Naive thymus-derived CD8-positive, alpha-beta T cell (primary cell): Measurements from ENCODE around the gene BACE1. TPM values are rescaled to one million over a fixed set of nuclear protein-coding genes. Genes with fewer than 3 reads are reported as not detected.

Experiments
- ATAC-seq, 2 donors: fragments of 150-1000 bp; cut with Tn5 transposase in 1 of 2; sonication (Bioruptor Pico), chemical (Tn5 transposase) in 1 of 2; 1 replicate in 1 of 2; 2 replicates in 1 of 2; pipeline ENCODE4 v1.10.0; 2021; ENCODE audit warnings: mild to moderate bottlenecking in 2 of 2, moderate library complexity in 2 of 2
- POLR2A ChIA-PET: fragments of 350-600 bp; sonication (Branson Sonifier 250); formaldehyde crosslinking; loops from one replicate; lab custom pipeline; 2021; ENCODE audit warnings: antibody characterized with exemption; lab: Charles Lee
- DNase-seq, 10 donors: peaks; one replicate each; pipeline versions ENCODE4 v3.0.0 to v3.0.0-alpha.2; 2020 to 2022
- H3K27ac Mint-ChIP-seq, 10 donors: one replicate each; pipeline ENCODE4 v1.8.0; 2020 to 2022; ENCODE audit warnings: mild to moderate bottlenecking in 10 of 10, mixed read lengths in 10 of 10, moderate library complexity in 4 of 10, inconsistent platforms in 1 of 10
- H3K27me3 Mint-ChIP-seq, 5 donors: one replicate each; pipeline ENCODE4 v1.8.0; 2021 to 2022; ENCODE audit warnings: mixed read lengths in 5 of 5
- H3K36me3 Mint-ChIP-seq, 3 donors: one replicate each; pipeline ENCODE4 v1.8.0; 2020 to 2022; ENCODE audit warnings: mixed read lengths in 3 of 3, mild to moderate bottlenecking in 2 of 3, inconsistent platforms in 1 of 3
- H3K4me1 Mint-ChIP-seq, 4 donors: one replicate each; pipeline ENCODE4 v1.8.0; 2021 to 2022; ENCODE audit warnings: mixed read lengths in 4 of 4
- H3K4me3 Mint-ChIP-seq, 10 donors: one replicate each; pipeline ENCODE4 v1.8.0; 2020 to 2022; ENCODE audit warnings: mild to moderate bottlenecking in 10 of 10, mixed read lengths in 10 of 10, moderate library complexity in 6 of 10, inconsistent platforms in 1 of 10
- H3K9me3 Mint-ChIP-seq, 9 donors: one replicate each; pipeline ENCODE4 v1.8.0; 2020 to 2022; ENCODE audit warnings: mixed read lengths in 9 of 9, mild to moderate bottlenecking in 3 of 9, inconsistent platforms in 1 of 9, moderate library complexity in 1 of 9
- polyA plus RNA-seq, 3 donors: library from polyadenylated mRNA; unstranded; fragments of 300-500 nt; fragmentation: Illumina TruSeq; gene quantifications; one replicate each; pipeline ENCODE4 v1.2.3, GENCODE V29; 2021
- total RNA-seq, 8 experiments: library from RNA in 2 of 8; stranded (reverse) in 2 of 8; gene quantifications; one replicate each; pipeline ENCODE4 v1.2.3 and lab custom pipeline; 2021 to 2026

Gene BACE1
- total RNA-seq: under 1 TPM; 0.25 to 0.29 TPM
- polyA plus RNA-seq: under 1 TPM in 2 of 3 donors, not detected in 1; 0.08 to 0.41 TPM
- 0 to 0.67 (median 0.08) reads per million in 6 experiments for total RNA-seq (lab: John Stamatoyannopoulos, UW)

GRCh38 chr11:117316197-117316961 lies at the start of gene BACE1:
BACE1 (minus strand) TSS chr11:117316256; CDS start chr11:117315795, 461 bp downstream.
- peaks cover 16 to 48% (median 25%) of the 10 kb centered on the region in 5 donors for H3K27me3 Mint-ChIP-seq
- DNase-seq: peak in 2 of 10 donors; percentile 8 to 12
- peaks cover 4 to 20% (median 11%) of the 10 kb centered on the region in 4 donors for H3K4me1 Mint-ChIP-seq
- peak within 1 kb of the TSS in 5 of 10 donors; percentile 2 to 67 (median 27) for H3K27ac Mint-ChIP-seq
- peak within 1 kb of the TSS; percentile 53 to 87 (median 84) for H3K4me3 Mint-ChIP-seq
- peak; percentile 36 to 41 for ATAC-seq
- H3K36me3 Mint-ChIP-seq: no peaks in the 10 kb centered on the region
- POLR2A ChIA-PET: interaction anchor here (0.6 kb wide), 1 partner anchor 81 kb away, joined by 3 read pairs; no protein-coding TSS in a partner anchor
- no peaks in the 10 kb centered on the region for H3K9me3 Mint-ChIP-seq

DNA sequence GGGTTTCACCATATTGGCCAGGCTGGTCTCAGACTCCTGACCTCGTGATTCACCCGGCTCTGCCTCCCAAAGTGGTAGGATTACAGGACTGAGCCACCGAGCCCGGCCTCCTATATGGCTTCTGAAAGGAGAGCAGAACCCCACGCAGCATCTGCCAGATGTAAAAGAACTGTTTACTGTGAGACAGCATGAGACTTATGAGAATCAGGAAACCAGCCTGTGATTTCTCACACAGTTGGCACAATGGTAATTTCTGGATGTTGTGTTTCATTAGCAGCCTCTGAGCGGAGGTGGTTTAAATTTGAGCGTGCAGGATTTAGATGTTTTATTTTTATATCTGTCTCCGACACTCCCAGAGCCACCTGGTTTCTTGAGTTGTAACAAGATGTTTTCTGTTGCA lies 45.4 kb upstream of the BACE1 start:
- ATAC-seq: no peak
- Mint-ChIP-seq H3K36me3 (peaks cover 14 to 82% (median 48%) of the 10 kb centered on the region in 3 donors), H3K27me3 (no peaks in the 10 kb centered on the region)

DNA sequence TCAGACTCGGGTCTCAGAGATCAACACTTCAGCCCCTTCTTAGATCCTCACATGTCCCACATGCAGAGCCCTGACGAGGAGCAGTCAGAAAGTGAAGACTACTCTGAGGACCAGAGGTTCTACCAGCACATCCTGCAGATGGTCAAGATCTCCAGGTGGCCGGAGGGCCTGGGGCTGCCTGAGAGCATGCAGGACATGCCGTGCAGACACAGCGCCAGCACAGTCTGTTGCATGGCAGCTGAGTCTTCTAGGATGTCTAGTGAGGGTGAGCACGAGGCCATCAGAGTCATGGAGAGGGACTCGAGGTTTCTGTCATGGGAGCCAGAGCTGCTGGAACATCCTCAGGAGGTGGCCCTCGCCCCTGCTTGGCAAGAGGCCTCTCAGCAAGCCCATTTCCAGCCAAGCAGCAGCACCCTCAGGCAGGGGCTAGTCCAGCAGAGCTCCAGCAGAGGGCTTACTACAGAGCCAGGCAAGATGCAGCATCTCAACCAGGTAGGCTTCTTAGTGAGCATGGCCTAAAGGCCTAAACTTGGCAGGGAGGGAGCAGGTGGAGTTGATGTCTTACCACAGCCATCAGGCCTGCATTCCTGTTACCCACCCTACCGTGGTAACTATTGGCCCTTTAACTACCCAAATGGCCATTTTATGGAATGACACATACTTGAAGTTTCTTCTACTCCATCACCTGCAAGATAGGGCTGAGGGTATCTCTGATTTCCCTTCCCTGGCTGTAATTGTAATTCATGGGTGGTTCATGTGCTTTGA lies 40.3 kb upstream of the BACE1 start:
- no peaks in the 10 kb centered on the region for H3K27me3 Mint-ChIP-seq
- peaks cover 7 to 72% (median 31%) of the 10 kb centered on the region in 3 donors for H3K36me3 Mint-ChIP-seq
- peak overlapping the region in 1 of 10 donors; percentile 47 for H3K27ac Mint-ChIP-seq
- peaks cover 0 to 4% (median 0%) of the 10 kb centered on the region in 4 donors for H3K4me1 Mint-ChIP-seq
- H3K4me3 Mint-ChIP-seq: no peak overlapping the region
- DNase-seq (no peak), ATAC-seq (no peak)
- no peaks in the 10 kb centered on the region for H3K9me3 Mint-ChIP-seq
- POLR2A ChIA-PET: no interaction called here

More for the DNA sequence above, 45.4 kb upstream of the BACE1 start:
- Mint-ChIP-seq H3K4me3 (no peak overlapping the region), H3K4me1 (no peaks in the 10 kb centered on the region), H3K27ac (no peak overlapping the region), H3K9me3 (no peaks in the 10 kb centered on the region)
- POLR2A ChIA-PET: no interaction called here
- no peak for DNase-seq

- Mint-ChIP-seq H3K4me3 (no peak overlapping the region), H3K4me1 (peaks cover 0 to 4% (median 0%) of the 10 kb centered on the region in 4 donors), H3K36me3 (peaks cover 7 to 73% (median 28%) of the 10 kb centered on the region in 3 donors), H3K27ac (peak overlapping the region in 1 of 10 donors; percentile 36), H3K27me3 (no peaks in the 10 kb centered on the region), H3K9me3 (no peaks in the 10 kb centered on the region)
- POLR2A ChIA-PET: no interaction called here
- ATAC-seq (no peak), DNase-seq (no peak)
These were observed 38.5 kb upstream of the BACE1 start for GRCh38 chr11:117354550-117354949.

DNA sequence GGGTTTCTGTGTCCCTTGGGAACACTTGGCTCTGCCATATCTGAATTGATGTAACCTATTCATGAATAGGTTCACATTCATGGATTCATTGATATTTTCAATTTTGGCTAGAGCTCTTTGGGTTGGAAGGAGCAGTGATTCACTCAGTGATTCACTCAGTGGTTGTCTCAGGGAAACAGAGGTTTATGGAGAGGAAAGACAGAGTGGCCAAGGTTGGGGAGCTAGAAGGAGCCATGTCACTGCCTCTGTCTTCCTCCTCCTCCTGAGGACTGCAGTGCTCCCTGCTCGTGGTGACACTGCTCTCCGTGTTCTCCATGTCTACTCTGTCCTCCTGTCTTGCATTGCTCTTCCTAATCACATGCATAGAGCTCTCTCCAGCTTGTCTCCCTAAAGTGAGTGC lies 29.0 kb upstream of the BACE1 start:
- POLR2A ChIA-PET: no interaction called here
- no peak overlapping the region for H3K4me3 Mint-ChIP-seq
- peaks cover 0 to 83% (median 32%) of the 10 kb centered on the region in 3 donors for H3K36me3 Mint-ChIP-seq
- peaks cover 0 to 2% (median under 1%) of the 10 kb centered on the region in 4 donors for H3K4me1 Mint-ChIP-seq
- H3K9me3 Mint-ChIP-seq: no peaks in the 10 kb centered on the region
- no peaks in the 10 kb centered on the region for H3K27me3 Mint-ChIP-seq
- ATAC-seq: no peak
- no peak for DNase-seq
- H3K27ac Mint-ChIP-seq: peak overlapping the region in 2 of 10 donors; percentile 3 to 14

GRCh38 chr11:117337076-117337475 lies 21.0 kb upstream of the BACE1 start:
- peaks cover 2 to 13% (median 10%) of the 10 kb centered on the region in 4 donors for H3K4me1 Mint-ChIP-seq
- no peak overlapping the region for H3K27ac Mint-ChIP-seq
- peaks cover 0 to 73% (median 21%) of the 10 kb centered on the region in 3 donors for H3K36me3 Mint-ChIP-seq
- no peaks in the 10 kb centered on the region for H3K9me3 Mint-ChIP-seq
- ATAC-seq: no peak
- no peak for DNase-seq
- H3K27me3 Mint-ChIP-seq: no peaks in the 10 kb centered on the region
- H3K4me3 Mint-ChIP-seq: no peak overlapping the region
- POLR2A ChIA-PET: no interaction called here

- Mint-ChIP-seq H3K27me3 (no peaks in the 10 kb centered on the region), H3K4me1 (peaks cover 7 to 16% (median 12%) of the 10 kb centered on the region in 4 donors), H3K27ac (no peak overlapping the region), H3K9me3 (no peaks in the 10 kb centered on the region), H3K36me3 (peaks cover 0 to 59% (median 19%) of the 10 kb centered on the region in 3 donors), H3K4me3 (no peak overlapping the region)
- DNase-seq (no peak), ATAC-seq (no peak)
- POLR2A ChIA-PET: no interaction called here
These were observed 19.3 kb upstream of the BACE1 start for GRCh38 chr11:117335399-117335798.

DNA sequence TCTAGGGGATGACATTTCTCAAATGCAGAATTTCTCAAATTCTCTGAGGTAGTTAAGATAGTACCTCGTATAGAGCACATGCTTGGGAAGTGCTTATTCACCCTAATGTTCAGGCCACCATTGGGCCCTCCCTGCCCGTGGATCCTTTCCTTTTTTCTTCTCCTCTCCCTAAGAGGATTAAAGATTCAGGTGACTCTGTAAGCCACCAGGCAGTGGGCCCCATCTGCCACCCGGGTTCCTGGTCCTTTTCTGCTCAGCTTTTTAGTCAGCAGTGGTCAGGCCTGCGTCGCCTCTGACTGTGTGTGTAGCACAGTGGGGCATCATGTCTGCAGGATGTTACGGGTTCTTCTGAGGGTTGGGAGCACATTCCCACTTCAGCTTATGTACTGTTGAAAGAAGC lies 18.8 kb upstream of the BACE1 start:
- Mint-ChIP-seq H3K27ac (no peak overlapping the region), H3K27me3 (no peaks in the 10 kb centered on the region), H3K9me3 (no peaks in the 10 kb centered on the region), H3K36me3 (peaks cover 0 to 54% (median 16%) of the 10 kb centered on the region in 3 donors), H3K4me3 (no peak overlapping the region), H3K4me1 (peaks cover 11 to 19% (median 15%) of the 10 kb centered on the region in 4 donors)
- ATAC-seq: no peak
- POLR2A ChIA-PET: interaction anchor here (0.7 kb wide), 1 partner anchor 22 kb away, joined by 4 read pairs; no protein-coding TSS in a partner anchor
- no peak for DNase-seq

DNA sequence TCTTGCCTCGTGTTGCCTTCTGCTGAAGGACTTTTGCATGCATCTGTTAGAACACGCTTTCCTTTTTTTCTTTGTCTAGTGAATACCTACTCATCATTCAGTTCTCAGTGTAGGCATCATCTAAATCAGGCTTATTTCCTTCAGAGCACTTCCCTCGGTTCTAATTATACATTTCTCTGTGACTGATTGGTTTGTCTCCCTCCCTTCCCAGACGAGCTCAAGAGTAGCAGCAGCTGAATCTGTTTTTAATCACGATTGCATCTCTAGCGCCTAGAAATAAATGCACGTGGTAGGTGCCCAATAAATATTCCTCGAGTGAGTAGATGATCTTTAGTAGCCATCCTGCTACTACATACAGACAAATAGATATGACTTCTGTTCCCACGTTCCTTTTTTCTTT lies 17.9 kb upstream of the BACE1 start:
- Mint-ChIP-seq H3K27me3 (no peaks in the 10 kb centered on the region), H3K4me1 (peaks cover 13 to 19% (median 16%) of the 10 kb centered on the region in 4 donors), H3K36me3 (peaks cover 0 to 46% (median 8%) of the 10 kb centered on the region in 3 donors), H3K9me3 (no peaks in the 10 kb centered on the region), H3K27ac (peak overlapping the region in 1 of 10 donors; percentile 45), H3K4me3 (no peak overlapping the region)
- DNase-seq (no peak), ATAC-seq (no peak)
- POLR2A ChIA-PET: interaction anchor here (0.7 kb wide), 1 partner anchor 23 kb away, joined by 4 read pairs; no protein-coding TSS in a partner anchor

DNA sequence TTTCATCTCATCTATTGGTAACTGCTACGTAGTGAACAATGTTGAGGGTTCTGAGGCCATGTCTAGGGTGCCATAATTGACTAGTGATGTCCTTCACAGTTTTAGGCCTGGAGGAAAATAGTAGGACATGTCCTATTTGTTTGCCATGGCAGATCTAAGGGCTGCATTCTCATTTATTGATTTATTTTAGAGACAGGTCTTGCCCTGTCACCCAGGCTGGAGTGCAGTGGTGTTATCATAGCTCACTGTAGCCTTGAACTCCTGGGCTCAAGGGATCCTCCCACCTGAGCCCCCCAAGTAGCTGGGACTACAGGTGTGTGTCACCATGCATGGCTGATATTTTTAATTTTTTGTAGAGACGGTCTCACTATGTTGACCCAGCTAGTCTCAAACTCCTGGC lies 16.8 kb upstream of the BACE1 start:
- Mint-ChIP-seq H3K36me3 (peaks cover 0 to 35% (median 4%) of the 10 kb centered on the region in 3 donors), H3K4me1 (peaks cover 5 to 18% (median 15%) of the 10 kb centered on the region in 4 donors), H3K9me3 (no peaks in the 10 kb centered on the region), H3K4me3 (no peak overlapping the region), H3K27ac (peak overlapping the region in 1 of 10 donors; percentile 16), H3K27me3 (no peaks in the 10 kb centered on the region)
- DNase-seq (no peak), ATAC-seq (no peak)
- POLR2A ChIA-PET: no interaction called here

DNA sequence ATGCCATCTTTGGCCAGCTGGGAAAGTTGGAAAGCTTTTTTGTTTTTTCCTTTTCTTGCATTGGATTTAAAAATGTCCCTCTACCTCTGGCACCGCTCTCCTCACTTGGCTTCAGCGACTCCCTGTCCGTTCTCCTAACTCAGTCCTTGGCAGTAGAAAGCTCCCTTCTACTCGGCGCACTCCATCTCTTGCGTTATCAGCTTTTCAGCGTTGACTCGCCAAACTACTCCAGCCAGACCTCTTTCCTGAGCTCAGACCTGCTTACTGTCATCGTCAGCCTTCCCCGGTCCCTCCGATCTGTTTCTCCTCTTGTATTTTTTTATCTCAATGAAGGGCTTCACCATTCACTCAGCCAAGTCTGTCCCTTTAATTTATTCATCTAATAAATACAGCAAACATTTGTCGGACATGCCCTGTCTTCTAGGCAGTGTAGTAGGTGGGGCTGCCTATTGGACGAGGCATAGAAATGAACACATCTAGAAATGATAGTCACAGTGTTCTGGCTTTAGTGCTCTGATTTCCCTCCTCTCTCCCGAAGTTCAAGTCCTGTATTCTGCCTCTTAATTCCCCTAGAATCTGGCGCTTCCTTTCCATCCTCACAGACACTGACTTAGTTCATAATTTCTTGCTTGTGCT lies 12.4 kb upstream of the BACE1 start:
- Mint-ChIP-seq H3K4me1 (peaks cover 0 to 18% (median 10%) of the 10 kb centered on the region in 4 donors), H3K9me3 (no peaks in the 10 kb centered on the region), H3K27me3 (no peaks in the 10 kb centered on the region), H3K27ac (no peak overlapping the region), H3K4me3 (no peak overlapping the region), H3K36me3 (peaks cover 0 to 4% (median 0%) of the 10 kb centered on the region in 3 donors)
- POLR2A ChIA-PET: interaction anchor here (0.5 to 1.1 kb wide), 4 partner anchors 8 to 556 kb away, joined by 3 to 4 read pairs (median 4); partner anchors contain the start of gene BUD13
- DNase-seq (peak in 1 of 10 donors; percentile 4), ATAC-seq (peak; percentile 4 to 13)
